Adipocyte (in vitro differentiated cells): ENCODE data around the gene DCTN4.
"Not testable (repeated sequence)": the region's sequence is repeated elsewhere in the genome, so short reads cannot be mapped to it uniquely, and the experiment has no call there.

Experiments used
- DNase-seq: peaks from one replicate; pipeline ENCODE4 v3.0.0-alpha.2; 2015; ENCODE audit warnings: low read depth
- H3K27me3 ChIP-seq: replicated peaks from 2 replicates; pipeline ENCODE4 v1.7.0; 2013; ENCODE audit warnings: mild to moderate bottlenecking, low read length, moderate library complexity; ENCODE audit not compliant: control insufficient read depth, insufficient read depth
- H3K36me3 ChIP-seq: 2 replicates; pipeline ENCODE4 v1.7.0; 2013; ENCODE audit warnings: low read length, mild to moderate bottlenecking, moderate library complexity; ENCODE audit not compliant: control insufficient read depth, insufficient read depth, severe bottlenecking
- H3K4me1 ChIP-seq: 2 replicates; pipeline ENCODE4 v1.7.0; 2013; ENCODE audit warnings: mild to moderate bottlenecking, low read length, moderate library complexity; ENCODE audit not compliant: control insufficient read depth, insufficient read depth
- H3K4me3 ChIP-seq: 2 replicates; pipeline ENCODE4 v1.7.0; 2013; ENCODE audit warnings: mild to moderate bottlenecking, low read length, moderate library complexity
- H3K9ac ChIP-seq: 2 replicates; pipeline ENCODE4 v1.7.0; 2013; ENCODE audit warnings: mild to moderate bottlenecking, low read length, moderate library complexity
- H3K9me3 ChIP-seq: 2 replicates; pipeline ENCODE4 v1.7.0; 2013; ENCODE audit warnings: mild to moderate bottlenecking, low read length, moderate library complexity; ENCODE audit not compliant: control insufficient read depth

The DCTN4 gene

GRCh38 chr5:150757087-150757649, 1.6 kb downstream of the DCTN4 start:
- H3K9me3 ChIP-seq = no peaks in the 10 kb centered on the region
- peaks cover 29% of the 10 kb centered on the region for H3K4me1 ChIP-seq
- DNase-seq = no peak
- H3K36me3 ChIP-seq = peaks cover 43% of the 10 kb centered on the region
- H3K4me3 ChIP-seq = peak overlapping the region; percentile 87
- H3K27me3 ChIP-seq = no peaks in the 10 kb centered on the region
- H3K9ac ChIP-seq = peak overlapping the region; percentile 93

GRCh38 chr5:150753863-150754262, 5.0 kb downstream of the DCTN4 start:
- Histone ChIP-seq H3K9me3 (no peaks in the 10 kb centered on the region), H3K36me3 (peaks cover 76% of the 10 kb centered on the region)

GRCh38 chr5:150753463-150753862, 5.4 kb downstream of the DCTN4 start:
- Histone ChIP-seq H3K9me3 (no peaks in the 10 kb centered on the region), H3K36me3 (peaks cover 77% of the 10 kb centered on the region), H3K4me3 (no peak overlapping the region)

More at GRCh38 chr5:150753863-150754262, 5.0 kb downstream of the DCTN4 start:
- DNase-seq = no peak
- H3K4me3 ChIP-seq = no peak overlapping the region
- H3K27me3 ChIP-seq = no peaks in the 10 kb centered on the region
- H3K4me1 ChIP-seq = peaks cover 26% of the 10 kb centered on the region
- no peak overlapping the region for H3K9ac ChIP-seq

GRCh38 chr5:150751096-150751891, 7.5 kb downstream of the DCTN4 start:
- no peak overlapping the region for H3K9ac ChIP-seq
- H3K36me3 ChIP-seq = peaks cover 75% of the 10 kb centered on the region
- H3K4me1 ChIP-seq = peaks cover 14% of the 10 kb centered on the region
- no peaks in the 10 kb centered on the region for H3K27me3 ChIP-seq
- H3K9me3 ChIP-seq = no peaks in the 10 kb centered on the region
- H3K4me3 ChIP-seq = no peak overlapping the region
- peak; percentile 23 for DNase-seq

More at GRCh38 chr5:150753463-150753862, 5.4 kb downstream of the DCTN4 start:
- DNase-seq = no peak
- H3K4me1 ChIP-seq = peaks cover 26% of the 10 kb centered on the region
- no peaks in the 10 kb centered on the region for H3K27me3 ChIP-seq
- no peak overlapping the region for H3K9ac ChIP-seq

- Histone ChIP-seq H3K4me1 (peaks cover 14% of the 10 kb centered on the region), H3K27me3 (no peaks in the 10 kb centered on the region), H3K4me3 (no peak overlapping the region), H3K36me3 (peaks cover 66% of the 10 kb centered on the region), H3K9me3 (no peaks in the 10 kb centered on the region), H3K9ac (no peak overlapping the region)
- no peak for DNase-seq
These were observed 8.3 kb downstream of the DCTN4 start for GRCh38 chr5:150750469-150750868.

GRCh38 chr5:150743142-150743488, 15.7 kb downstream of the DCTN4 start:
- not testable (repeated sequence) for H3K9me3 ChIP-seq, H3K4me1 ChIP-seq, DNase-seq, H3K27me3 ChIP-seq, H3K9ac ChIP-seq, H3K4me3 ChIP-seq
- peaks cover 21% of the 10 kb centered on the region for H3K36me3 ChIP-seq

GRCh38 chr5:150742455-150743141, 16.2 kb downstream of the DCTN4 start:
- H3K9me3 ChIP-seq, H3K9ac ChIP-seq, H3K4me1 ChIP-seq, H3K27me3 ChIP-seq, DNase-seq: not testable (repeated sequence)
- Histone ChIP-seq H3K36me3 (peaks cover 21% of the 10 kb centered on the region), H3K4me3 (peak overlapping the region; percentile 34)

GRCh38 chr5:150740992-150741391, 17.8 kb downstream of the DCTN4 start:
- no peaks in the 10 kb centered on the region for H3K27me3 ChIP-seq
- peaks cover 21% of the 10 kb centered on the region for H3K36me3 ChIP-seq
- DNase-seq = no peak
- H3K9ac ChIP-seq = no peak overlapping the region
- H3K4me3 ChIP-seq = no peak overlapping the region
- no peaks in the 10 kb centered on the region for H3K9me3 ChIP-seq
- peaks cover 7% of the 10 kb centered on the region for H3K4me1 ChIP-seq

- H3K9ac ChIP-seq = no peak overlapping the region
- no peaks in the 10 kb centered on the region for H3K27me3 ChIP-seq
- H3K4me1 ChIP-seq = peaks cover 7% of the 10 kb centered on the region
- no peak for DNase-seq
- peaks cover 35% of the 10 kb centered on the region for H3K36me3 ChIP-seq
- no peak overlapping the region for H3K4me3 ChIP-seq
- H3K9me3 ChIP-seq = no peaks in the 10 kb centered on the region
These were observed 20.0 kb downstream of the DCTN4 start for GRCh38 chr5:150738862-150739261.

GRCh38 chr5:150734579-150735384, 24.0 kb downstream of the DCTN4 start:
- no peak for DNase-seq

More at GRCh38 chr5:150734579-150735384, 24.0 kb downstream of the DCTN4 start:
- peaks cover 50% of the 10 kb centered on the region for H3K36me3 ChIP-seq
- H3K4me3 ChIP-seq = no peak overlapping the region
- H3K4me1 ChIP-seq = no peaks in the 10 kb centered on the region
- no peaks in the 10 kb centered on the region for H3K9me3 ChIP-seq
- H3K27me3 ChIP-seq = no peaks in the 10 kb centered on the region
- H3K9ac ChIP-seq = no peak overlapping the region
